ENCODE data around the gene KIF5A. TPM values are rescaled to one million over a fixed set of nuclear protein-coding genes. Genes with fewer than 3 reads are reported as not detected.

Gene KIF5A
- polyA plus RNA-seq, 3 donors, result 0.01 TPM; not detected in 2

GRCh38 chr12:57602544-57602943, 52.7 kb downstream of the KIF5A start:
- Mint-ChIP-seq H3K27me3 (ENCODE audit: low read depth in 3 of 3) (peaks cover 27 to 36% (median 32%) of the 10 kb centered on the region in 3 donors), H3K36me3 (peaks cover 51 to 55% of the 10 kb centered on the region in 2 donors), H3K27ac (no peak overlapping the region), H3K9me3 (peaks cover 0 to 12% (median 2%) of the 10 kb centered on the region in 7 donors), H3K4me3 (no peak overlapping the region), H3K4me1 (peaks cover 18% of the 10 kb centered on the region)
- Histone ChIP-seq H3K9me3 (replicated peaks in 1 of 2; ENCODE audit: control insufficient read depth in 1 of 2, insufficient read depth in 1 of 2, low read length in 2 of 2) (no peaks in the 10 kb centered on the region), H3K4me1 (ENCODE audit: control insufficient read depth in 1 of 2, insufficient read depth in 2 of 2, low read length in 2 of 2) (peaks cover 9 to 13% of the 10 kb centered on the region in 2 donors), H3K79me2 (ENCODE audit: insufficient read depth, low read length) (no peaks in the 10 kb centered on the region), H3K27ac (ENCODE audit: low read depth in 1 of 2, low read length in 2 of 2) (no peak overlapping the region), H3K9ac (ENCODE audit: insufficient read depth, low read length, poor library complexity, severe bottlenecking) (no peak overlapping the region), H3K4me2 (replicated peaks; ENCODE audit: extremely low read depth, low read length, poor library complexity, severe bottlenecking) (no peak overlapping the region), H3K4me3 (replicated peaks in 1 of 3; ENCODE audit: low read depth in 2 of 3, low read length in 3 of 3) (no peak overlapping the region), H4K20me1 (ENCODE audit: insufficient read depth, low read length) (no peaks in the 10 kb centered on the region), H3K27me3 (ENCODE audit: control insufficient read depth in 2 of 2, insufficient read depth in 2 of 2, low read length in 2 of 2) (peaks cover 10 to 29% of the 10 kb centered on the region in 2 donors), H3K36me3 (replicated peaks in 1 of 2; ENCODE audit: control insufficient read depth in 1 of 2, insufficient read depth in 2 of 2, low read length in 2 of 2) (peaks cover 43 to 50% of the 10 kb centered on the region in 2 donors), H2AFZ (ENCODE audit: insufficient read depth, low read depth, low read length, poor library complexity, severe bottlenecking) (no peak overlapping the region)
- DNase-seq, result no peak
- intact Hi-C loops (cut with micrococcal nuclease), result no loop called here
- no peak for TF ChIP-seq CTCF (IDR thresholded peaks at IDR 0.05)

DNA sequence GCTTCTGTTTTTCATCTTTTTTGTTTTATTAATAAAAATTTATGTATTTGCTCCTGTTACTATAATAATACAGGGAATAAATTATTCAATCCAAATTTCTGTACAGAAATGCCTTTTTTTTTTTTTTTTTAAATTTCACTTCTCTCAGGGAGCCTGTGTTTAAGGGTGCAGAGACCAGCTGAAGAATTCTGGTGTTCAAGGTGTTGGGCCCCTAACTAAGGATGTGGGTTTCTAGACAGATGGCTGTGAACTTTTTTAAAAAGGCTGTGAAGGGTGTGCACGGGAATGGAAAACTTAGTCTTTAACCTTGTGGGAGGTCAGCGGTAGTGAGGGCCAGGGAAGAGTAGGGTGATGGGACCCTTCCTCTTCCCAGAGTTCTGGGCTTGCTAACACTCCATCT, 53.5 kb downstream of the KIF5A start:
- Histone ChIP-seq H3K27ac (ENCODE audit: low read depth in 1 of 2, low read length in 2 of 2) (no peak overlapping the region), H3K79me2 (ENCODE audit: insufficient read depth, low read length) (no peaks in the 10 kb centered on the region), H3K9me3 (replicated peaks in 1 of 2; ENCODE audit: control insufficient read depth in 1 of 2, insufficient read depth in 1 of 2, low read length in 2 of 2) (no peaks in the 10 kb centered on the region), H3K9ac (ENCODE audit: insufficient read depth, low read length, poor library complexity, severe bottlenecking) (no peak overlapping the region), H3K4me3 (replicated peaks in 1 of 3; ENCODE audit: low read depth in 2 of 3, low read length in 3 of 3) (no peak overlapping the region), H3K36me3 (replicated peaks in 1 of 2; ENCODE audit: control insufficient read depth in 1 of 2, insufficient read depth in 2 of 2, low read length in 2 of 2) (peaks cover 37 to 42% of the 10 kb centered on the region in 2 donors), H4K20me1 (ENCODE audit: insufficient read depth, low read length) (no peaks in the 10 kb centered on the region), H2AFZ (ENCODE audit: insufficient read depth, low read depth, low read length, poor library complexity, severe bottlenecking) (no peak overlapping the region), H3K4me2 (replicated peaks; ENCODE audit: extremely low read depth, low read length, poor library complexity, severe bottlenecking) (no peak overlapping the region), H3K4me1 (ENCODE audit: control insufficient read depth in 1 of 2, insufficient read depth in 2 of 2, low read length in 2 of 2) (peaks cover 9 to 13% of the 10 kb centered on the region in 2 donors), H3K27me3 (ENCODE audit: control insufficient read depth in 2 of 2, insufficient read depth in 2 of 2, low read length in 2 of 2) (peaks cover 10 to 32% of the 10 kb centered on the region in 2 donors)
- WGBS (ENCODE audit: insufficient coverage), result 100% methylated on average over 1 of the region's 2 CpGs
- Mint-ChIP-seq H3K4me3 (peak overlapping the region in 1 of 2 donors; percentile 2), H3K4me1 (peaks cover 18% of the 10 kb centered on the region), H3K36me3 (peaks cover 46 to 48% of the 10 kb centered on the region in 2 donors), H3K9me3 (peaks cover 0 to 12% (median 2%) of the 10 kb centered on the region in 7 donors), H3K27me3 (ENCODE audit: low read depth in 3 of 3) (peaks cover 32 to 37% (median 32%) of the 10 kb centered on the region in 3 donors), H3K27ac (no peak overlapping the region)
- DNase-seq, result no peak
- intact Hi-C loops (cut with micrococcal nuclease), result no loop called here
- no peak for TF ChIP-seq CTCF (IDR thresholded peaks at IDR 0.05)

Data from CD14-positive monocyte (primary cell).